A673 (cell line): ENCODE results near the gene ARHGAP15. TPM values are rescaled to one million over a fixed set of nuclear protein-coding genes. Genes with fewer than 3 reads are reported as not detected.

Source experiments
- BruUV-seq: library from RNA; stranded (reverse); fragments of 400-500 nt; replicated peaks from 2 replicates; lab custom pipeline; 2021; lab: Mats Ljungman, UMichigan
- CTCF ChIA-PET: fragments of 300-600 bp; sonication (Branson Sonifier 250); formaldehyde crosslinking; loops from one replicate; lab custom pipeline; 2022; ENCODE audit warnings: antibody characterized with exemption; lab: Charles Lee
- POLR2A ChIA-PET: fragments of 300-600 bp; sonication (Branson Sonifier 250); formaldehyde crosslinking; loops from one replicate; lab custom pipeline; 2022; ENCODE audit warnings: antibody characterized with exemption; ENCODE audit not compliant: low non-redundant PET; lab: Charles Lee
- DNase-seq: peaks from one replicate; pipeline ENCODE4 v3.0.0-alpha.2; 2015; ENCODE audit warnings: low spot score
- H3K27ac ChIP-seq: fragments of 200-600 bp; sonication (generic); 2 replicates; pipeline ENCODE4 v1.5.1; 2016; ENCODE audit warnings: mixed run types, low read depth, mild to moderate bottlenecking, mixed read lengths, antibody characterized with exemption, low read length; ENCODE audit not compliant: poor library complexity, severe bottlenecking
- H3K27me3 ChIP-seq: fragments of 200-600 bp; sonication (generic); replicated peaks from 2 replicates; pipeline ENCODE4 v1.6.1; 2017; ENCODE audit warnings: mixed run types, low read depth, mild to moderate bottlenecking, mixed read lengths, antibody characterized with exemption, low read length; ENCODE audit not compliant: insufficient read depth, poor library complexity
- H3K36me3 ChIP-seq: fragments of 200-600 bp; sonication (generic); 2 replicates; pipeline ENCODE4 v1.6.1; 2016; ENCODE audit warnings: mixed run types, mild to moderate bottlenecking, mixed read lengths, antibody characterized with exemption, low read length; ENCODE audit not compliant: insufficient read depth, poor library complexity, severe bottlenecking
- H3K4me1 ChIP-seq: fragments of 200-600 bp; sonication (generic); 2 replicates; pipeline ENCODE4 v1.6.1; 2017; ENCODE audit warnings: mixed run types, mild to moderate bottlenecking, mixed read lengths, antibody characterized with exemption, low read length; ENCODE audit not compliant: insufficient read depth, poor library complexity, severe bottlenecking
- H3K4me3 ChIP-seq: fragments of 200-600 bp; sonication (generic); 2 replicates; pipeline ENCODE4 v1.5.1; 2016; ENCODE audit warnings: low read depth, mixed run types, mild to moderate bottlenecking, mixed read lengths, low read length; ENCODE audit not compliant: poor library complexity, severe bottlenecking
- H3K9me3 ChIP-seq: fragments of 200-600 bp; sonication (generic); 2 replicates; pipeline ENCODE4 v1.6.1; 2016; ENCODE audit warnings: mixed run types, low read depth, mild to moderate bottlenecking, mixed read lengths, antibody characterized with exemption, low read length; ENCODE audit not compliant: poor library complexity, severe bottlenecking
- EZH2 ChIP-seq: fragments of 200-600 bp; sonication (generic); IDR thresholded peaks from 2 replicates; pipeline ENCODE4 v1.6.1; 2017; ENCODE audit warnings: borderline replicate concordance, low read depth, mild to moderate bottlenecking, mixed read lengths, antibody characterized with exemption, low read length; ENCODE audit not compliant: poor library complexity, severe bottlenecking
- intact Hi-C: fragments of 100-400 bp; cut with micrococcal nuclease; formaldehyde crosslinking; loops from one replicate; pipeline ENCODE4 v1.10.0; 2022; ENCODE audit not compliant: unreplicated experiment
- total RNA-seq: library from RNA; stranded (reverse); gene quantifications from 2 replicates; pipeline ENCODE4 v1.2.3, GENCODE V29; 2021
- TF ChIP-seq, protein P1 (sequence below): fragments of 300-800, 200-600 bp; sonication (generic); conservative IDR thresholded peaks from 2 replicates; pipeline ENCODE4 v1.5.1; 2017; ENCODE audit warnings: low read depth, mild to moderate bottlenecking, antibody characterized with exemption, low read length, moderate library complexity, mixed read lengths

ARHGAP15 gene
- total RNA-seq, 1 experiment from 2014 or later = not detected

DNA sequence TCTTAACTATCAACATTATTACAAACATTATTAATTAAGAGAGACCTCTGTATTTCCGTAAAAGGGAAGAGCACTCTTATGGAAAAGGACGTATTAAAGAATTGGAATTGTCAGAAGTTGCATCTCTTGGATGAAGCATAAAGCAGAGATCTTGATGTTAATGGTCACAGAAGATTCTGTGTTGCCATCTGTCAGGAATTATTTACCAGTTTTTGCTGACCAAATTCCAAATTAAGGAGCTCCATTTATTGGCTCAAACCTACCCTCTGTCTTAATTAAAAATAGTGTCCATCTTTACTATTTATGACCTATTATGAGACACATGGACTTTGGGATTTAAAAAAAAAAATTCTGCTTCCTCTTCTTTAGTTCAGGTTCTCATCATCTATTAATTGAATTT is 232.1 kb downstream of the ARHGAP15 start:
- H3K4me1 ChIP-seq = peaks cover 3% of the 10 kb centered on the region
- ChIA-PET CTCF (no interaction called here), POLR2A (no interaction called here)
- intact Hi-C loops = no loop called here
- BruUV-seq = no TSS peak
- no peak for DNase-seq
- no peaks in the 10 kb centered on the region for H3K9me3 ChIP-seq
- TF ChIP-seq EZH2 = no peak
- TF ChIP-seq, protein P1, sequence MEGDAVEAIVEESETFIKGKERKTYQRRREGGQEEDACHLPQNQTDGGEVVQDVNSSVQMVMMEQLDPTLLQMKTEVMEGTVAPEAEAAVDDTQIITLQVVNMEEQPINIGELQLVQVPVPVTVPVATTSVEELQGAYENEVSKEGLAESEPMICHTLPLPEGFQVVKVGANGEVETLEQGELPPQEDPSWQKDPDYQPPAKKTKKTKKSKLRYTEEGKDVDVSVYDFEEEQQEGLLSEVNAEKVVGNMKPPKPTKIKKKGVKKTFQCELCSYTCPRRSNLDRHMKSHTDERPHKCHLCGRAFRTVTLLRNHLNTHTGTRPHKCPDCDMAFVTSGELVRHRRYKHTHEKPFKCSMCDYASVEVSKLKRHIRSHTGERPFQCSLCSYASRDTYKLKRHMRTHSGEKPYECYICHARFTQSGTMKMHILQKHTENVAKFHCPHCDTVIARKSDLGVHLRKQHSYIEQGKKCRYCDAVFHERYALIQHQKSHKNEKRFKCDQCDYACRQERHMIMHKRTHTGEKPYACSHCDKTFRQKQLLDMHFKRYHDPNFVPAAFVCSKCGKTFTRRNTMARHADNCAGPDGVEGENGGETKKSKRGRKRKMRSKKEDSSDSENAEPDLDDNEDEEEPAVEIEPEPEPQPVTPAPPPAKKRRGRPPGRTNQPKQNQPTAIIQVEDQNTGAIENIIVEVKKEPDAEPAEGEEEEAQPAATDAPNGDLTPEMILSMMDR = no peak
- H3K4me3 ChIP-seq = no peak overlapping the region
- H3K27me3 ChIP-seq = no peaks in the 10 kb centered on the region
- no peaks in the 10 kb centered on the region for H3K36me3 ChIP-seq
- H3K27ac ChIP-seq = no peak overlapping the region

DNA sequence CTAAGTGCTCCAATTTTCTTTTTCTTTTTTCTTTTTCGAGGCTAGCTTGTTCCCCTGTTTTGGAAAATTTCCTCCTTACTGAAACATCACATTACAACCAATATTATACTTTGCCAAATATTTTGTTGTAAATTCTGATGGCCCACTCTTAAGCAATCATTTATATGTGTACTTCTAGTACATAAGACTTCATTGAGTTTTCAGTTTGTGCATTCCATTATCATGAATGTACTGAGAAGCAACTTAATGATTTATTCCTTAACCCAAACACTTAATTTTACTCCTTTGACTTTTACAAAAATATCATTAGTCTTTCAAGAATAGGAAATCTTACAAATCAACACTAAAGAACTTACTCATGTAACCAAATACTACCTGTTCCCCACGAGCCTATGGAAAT is 242.4 kb downstream of the ARHGAP15 start:
- Histone ChIP-seq H3K27ac (no peak overlapping the region), H3K27me3 (no peaks in the 10 kb centered on the region), H3K4me1 (no peaks in the 10 kb centered on the region), H3K4me3 (no peak overlapping the region), H3K9me3 (no peaks in the 10 kb centered on the region), H3K36me3 (no peaks in the 10 kb centered on the region)
- DNase-seq = no peak
- POLR2A ChIA-PET = no interaction called here
- BruUV-seq = no TSS peak
- CTCF ChIA-PET = no interaction called here
- TF ChIP-seq EZH2 = no peak
- intact Hi-C loops = no loop called here

DNA sequence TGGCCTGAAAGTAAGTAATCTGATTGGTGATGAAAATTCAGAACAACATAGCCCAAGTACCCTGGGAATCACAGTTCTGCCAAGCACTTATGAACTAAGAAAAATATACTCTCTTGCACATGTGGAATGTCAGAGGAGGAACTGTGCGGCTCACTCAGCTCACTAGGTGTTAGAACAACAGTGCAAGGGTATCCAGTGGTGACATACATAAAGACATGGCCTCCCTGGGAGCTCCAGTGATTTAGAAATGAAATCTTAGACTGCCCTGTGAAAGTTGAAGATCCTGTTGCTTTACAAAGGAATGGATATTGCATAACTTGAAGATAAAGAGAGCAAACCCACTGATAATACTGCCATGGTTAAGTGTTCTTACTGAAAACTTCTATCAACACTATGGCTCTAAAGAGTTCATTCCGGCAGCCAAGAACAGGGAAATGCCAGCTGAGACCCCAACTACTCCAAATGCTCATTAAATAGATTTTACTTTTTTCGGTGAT is 246.2 kb downstream of the ARHGAP15 start:
- no peak for DNase-seq
- intact Hi-C loops = no loop called here
- POLR2A ChIA-PET = no interaction called here

More for the DNA sequence above, 246.2 kb downstream of the ARHGAP15 start:
- no peak overlapping the region for H3K27ac ChIP-seq
- TF ChIP-seq, protein P1 = no peak
- TF ChIP-seq EZH2 = no peak
- no peaks in the 10 kb centered on the region for H3K4me1 ChIP-seq
- no peaks in the 10 kb centered on the region for H3K36me3 ChIP-seq
- no peak overlapping the region for H3K4me3 ChIP-seq
- H3K27me3 ChIP-seq = no peaks in the 10 kb centered on the region
- no TSS peak for BruUV-seq
- CTCF ChIA-PET = no interaction called here
- no peaks in the 10 kb centered on the region for H3K9me3 ChIP-seq
